IgD-negative memory B cell (primary cell): ENCODE data around the gene FLNB. TPM values are rescaled to one million over a fixed set of nuclear protein-coding genes. Genes with fewer than 3 reads are reported as not detected.

Source experiments
- H3K27ac Mint-ChIP-seq, 3 donors: one replicate each; pipeline ENCODE4 v1.8.0; 2020 to 2022; ENCODE audit warnings: mild to moderate bottlenecking in 3 of 3, mixed read lengths in 3 of 3, moderate library complexity in 1 of 3
- H3K27me3 Mint-ChIP-seq: one replicate; pipeline ENCODE4 v1.8.0; 2021; ENCODE audit warnings: mixed read lengths
- H3K36me3 Mint-ChIP-seq: one replicate; pipeline ENCODE4 v1.8.0; 2020; ENCODE audit warnings: mild to moderate bottlenecking, mixed read lengths
- H3K4me1 Mint-ChIP-seq, 3 donors: one replicate each; pipeline ENCODE4 v1.8.0; 2020 to 2022; ENCODE audit warnings: mixed read lengths in 3 of 3, mild to moderate bottlenecking in 1 of 3
- H3K4me3 Mint-ChIP-seq, 4 donors: one replicate each; pipeline ENCODE4 v1.8.0; 2020 to 2022; ENCODE audit warnings: mild to moderate bottlenecking in 4 of 4, mixed read lengths in 4 of 4, moderate library complexity in 3 of 4
- H3K9me3 Mint-ChIP-seq, 3 donors: one replicate each; pipeline ENCODE4 v1.8.0; 2020 to 2021; ENCODE audit warnings: mixed read lengths in 3 of 3, mild to moderate bottlenecking in 1 of 3
- polyA plus RNA-seq: library from polyadenylated mRNA; unstranded; fragments of 300-500 nt; fragmentation: Illumina TruSeq; gene quantifications from one replicate; pipeline ENCODE4 v1.2.3, GENCODE V29; 2021

FLNB gene
- polyA plus RNA-seq, 1 donor from 2014 or later: 19.7 TPM

DNA sequence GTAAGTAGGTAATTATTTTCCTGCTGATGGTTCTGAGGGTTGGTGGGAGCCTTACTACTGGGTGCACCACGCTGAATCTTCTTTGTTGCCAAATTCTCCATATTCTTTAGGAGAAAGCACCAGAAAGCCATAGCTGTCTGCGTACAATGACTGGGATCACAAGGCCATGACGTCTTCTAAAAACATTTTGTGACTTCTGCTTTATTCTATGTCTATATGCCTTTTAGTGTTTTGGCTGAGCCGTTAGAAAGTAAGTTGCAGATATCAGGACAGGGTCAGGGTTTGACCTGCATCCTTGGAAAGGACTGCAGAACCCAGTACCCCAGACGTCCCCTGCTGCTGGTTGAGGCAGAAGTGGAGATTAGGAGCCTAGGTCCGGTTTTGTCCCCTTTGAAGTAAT lies 107.0 kb downstream of the FLNB start:
- no peaks in the 10 kb centered on the region for H3K9me3 Mint-ChIP-seq
- peaks cover 21% of the 10 kb centered on the region for H3K36me3 Mint-ChIP-seq
- H3K27me3 Mint-ChIP-seq: no peaks in the 10 kb centered on the region
- peak overlapping the region; percentile 84 to 99 (median 94) for H3K27ac Mint-ChIP-seq
- H3K4me1 Mint-ChIP-seq: peaks cover 52 to 67% (median 60%) of the 10 kb centered on the region in 3 donors
- peak overlapping the region in 3 of 4 donors; percentile 6 to 79 (median 79) for H3K4me3 Mint-ChIP-seq

DNA sequence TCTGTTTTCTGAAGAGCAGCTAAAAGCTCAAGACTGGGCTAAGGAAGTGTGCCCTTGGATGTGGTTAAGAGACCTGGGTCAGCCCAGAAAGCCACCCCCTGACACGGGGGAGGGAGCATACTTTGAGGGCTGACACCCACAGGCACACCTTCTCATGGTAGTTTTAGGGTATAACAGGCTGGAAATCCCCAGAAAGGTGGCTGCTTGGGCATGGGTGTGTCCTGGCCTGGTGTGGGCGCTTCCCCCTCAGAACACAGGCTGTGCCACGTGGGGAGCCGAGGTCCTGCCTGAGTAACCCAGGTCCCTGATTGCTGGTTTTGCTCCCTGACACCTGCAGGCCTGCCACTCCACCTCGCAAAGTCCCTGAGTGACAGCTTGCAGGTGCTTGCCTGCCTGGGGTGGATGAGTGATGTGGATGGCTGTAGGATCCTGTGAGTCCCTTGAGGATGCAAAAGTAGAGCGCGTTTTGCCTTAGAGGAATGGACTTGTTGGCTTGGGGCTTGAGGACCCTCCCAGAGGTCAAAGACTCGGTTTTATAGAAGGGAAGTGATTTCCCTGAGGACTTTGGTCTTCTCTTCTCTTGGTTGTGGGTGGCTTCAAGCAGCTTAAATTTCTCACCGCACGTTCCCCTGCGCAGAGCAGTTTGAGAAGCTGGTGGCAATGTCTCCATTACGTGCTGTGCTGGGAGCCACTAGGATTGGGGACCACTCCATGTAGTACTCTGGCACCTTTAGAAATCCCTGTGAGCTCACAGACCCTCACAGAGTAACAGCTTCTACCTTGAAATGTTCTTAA lies 108.1 kb downstream of the FLNB start:
- peaks cover 51 to 68% (median 62%) of the 10 kb centered on the region in 3 donors for H3K4me1 Mint-ChIP-seq
- peak overlapping the region; percentile 84 to 99 (median 94) for H3K27ac Mint-ChIP-seq
- peaks cover 22% of the 10 kb centered on the region for H3K36me3 Mint-ChIP-seq
- H3K4me3 Mint-ChIP-seq: peak overlapping the region; percentile 6 to 85 (median 75)
- no peaks in the 10 kb centered on the region for H3K27me3 Mint-ChIP-seq
- H3K9me3 Mint-ChIP-seq: no peaks in the 10 kb centered on the region

DNA sequence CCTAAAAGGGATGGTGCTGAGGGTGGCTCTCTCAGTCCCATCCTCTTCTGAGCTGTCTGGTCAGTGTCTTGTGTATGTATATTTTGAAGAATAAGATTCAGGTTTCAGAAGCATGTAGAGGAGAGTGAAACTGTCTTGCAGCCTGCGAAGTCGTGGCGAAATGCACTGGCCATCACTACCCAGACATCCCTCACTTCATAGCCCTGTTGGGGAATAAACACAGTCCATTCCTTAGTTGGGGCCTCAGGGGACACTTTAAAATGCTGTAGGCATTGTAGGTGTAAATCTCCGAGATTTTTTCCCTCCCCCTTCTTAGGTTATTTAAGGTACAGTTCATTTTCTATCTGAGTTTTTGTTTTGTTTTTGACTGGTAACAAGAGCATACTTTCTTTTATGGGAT lies 108.8 kb downstream of the FLNB start:
- Mint-ChIP-seq H3K36me3 (peaks cover 16% of the 10 kb centered on the region), H3K4me1 (peaks cover 44 to 61% (median 56%) of the 10 kb centered on the region in 3 donors), H3K4me3 (peak overlapping the region in 3 of 4 donors; percentile 71 to 85 (median 79)), H3K9me3 (no peaks in the 10 kb centered on the region), H3K27ac (peak overlapping the region; percentile 84 to 99 (median 94)), H3K27me3 (no peaks in the 10 kb centered on the region)

DNA sequence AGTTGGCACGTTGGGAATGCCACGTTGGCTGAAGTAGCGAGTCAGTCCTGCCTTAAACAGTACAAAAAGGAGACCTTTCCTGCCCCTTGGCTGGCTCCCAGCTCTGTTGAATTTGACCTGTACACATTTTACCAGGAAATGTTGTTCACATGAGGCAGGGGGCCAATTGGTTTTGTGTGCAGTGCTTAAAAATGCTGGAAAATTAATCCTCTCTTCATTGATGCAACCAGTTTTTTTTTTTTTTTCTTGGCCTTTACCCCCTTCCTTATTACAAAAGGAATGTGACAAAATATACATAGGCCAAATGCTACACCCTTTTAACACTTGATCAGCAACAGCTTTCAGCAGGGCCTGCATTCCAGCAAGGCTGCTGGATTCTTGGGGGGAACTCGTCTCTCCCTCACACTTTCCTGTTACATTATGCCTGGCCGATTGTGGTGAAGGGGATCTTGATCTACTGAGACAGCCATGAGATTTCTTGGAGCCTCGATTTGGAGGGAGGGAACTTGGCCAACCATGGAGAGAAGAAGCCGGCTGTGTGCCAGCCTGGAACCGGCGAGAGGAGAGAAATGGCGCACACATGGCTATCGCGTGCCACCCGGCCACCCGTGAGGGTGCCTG lies 109.4 kb downstream of the FLNB start:
- H3K4me1 Mint-ChIP-seq: peaks cover 38 to 56% (median 49%) of the 10 kb centered on the region in 3 donors
- H3K4me3 Mint-ChIP-seq: peak overlapping the region in 1 of 4 donors; percentile 71
- H3K36me3 Mint-ChIP-seq: peaks cover 13% of the 10 kb centered on the region

DNA sequence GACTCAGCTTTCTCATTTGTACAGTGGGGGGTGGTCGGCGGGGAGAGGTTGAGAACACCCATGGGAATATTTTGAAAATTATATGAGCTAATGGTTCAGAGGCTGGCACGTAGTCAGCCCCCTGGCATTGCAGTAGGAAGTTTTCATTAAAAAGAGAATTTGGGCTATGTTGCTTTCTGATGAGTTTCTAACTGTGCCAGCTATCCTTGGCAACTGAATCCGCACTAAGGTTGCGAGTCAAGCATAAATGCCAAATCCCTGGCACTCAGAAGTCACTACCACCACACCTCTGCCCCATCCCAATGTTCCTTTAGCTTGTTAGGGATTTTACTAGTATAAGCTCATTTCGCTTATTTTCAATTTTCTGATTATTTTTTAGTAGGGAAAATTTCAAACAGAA lies 111.0 kb downstream of the FLNB start:
- Mint-ChIP-seq H3K27ac (peak overlapping the region in 1 of 3 donors; percentile 46), H3K27me3 (no peaks in the 10 kb centered on the region), H3K36me3 (peaks cover 10% of the 10 kb centered on the region), H3K4me1 (peaks cover 32 to 49% (median 45%) of the 10 kb centered on the region in 3 donors), H3K4me3 (no peak overlapping the region), H3K9me3 (no peaks in the 10 kb centered on the region)

More for the DNA sequence above, 109.4 kb downstream of the FLNB start:
- H3K9me3 Mint-ChIP-seq: no peaks in the 10 kb centered on the region
- no peaks in the 10 kb centered on the region for H3K27me3 Mint-ChIP-seq
- peak overlapping the region; percentile 84 to 99 (median 94) for H3K27ac Mint-ChIP-seq

DNA sequence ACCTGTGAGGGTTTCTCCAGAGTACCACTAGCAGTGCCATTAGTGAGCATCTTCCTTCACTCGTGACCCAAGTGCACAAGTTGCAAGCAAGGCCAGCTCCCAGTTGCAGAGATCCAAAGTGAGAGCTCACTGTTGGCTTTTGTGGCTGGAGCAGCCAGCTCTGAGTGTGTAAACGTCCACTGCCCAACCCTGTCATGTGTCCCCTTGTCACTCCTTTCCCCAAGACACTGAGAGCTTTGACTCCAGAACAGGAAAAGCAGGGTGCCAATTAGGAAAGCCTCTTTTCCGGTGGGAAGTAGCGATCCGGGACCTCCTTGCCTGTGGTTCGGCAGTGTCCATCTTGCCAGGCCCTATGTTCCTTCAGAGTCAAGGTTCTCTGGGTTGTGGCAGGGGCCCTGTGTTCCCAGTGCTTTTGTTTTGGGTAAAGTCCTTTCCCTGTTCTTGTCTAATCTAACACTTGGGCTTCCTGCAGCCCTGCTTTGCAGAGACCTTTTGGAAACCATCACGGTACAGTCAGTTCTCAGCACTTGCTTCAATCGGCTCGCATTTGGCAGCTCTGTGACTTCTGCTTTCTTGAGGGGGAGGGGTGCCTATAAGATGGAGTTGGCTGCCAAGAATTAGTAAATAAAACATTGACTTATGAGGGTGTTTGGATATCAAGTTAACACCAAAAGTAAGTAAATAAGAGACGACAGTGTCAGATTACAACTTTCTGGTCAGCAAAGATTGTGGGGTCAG lies 112.0 kb downstream of the FLNB start:
- Mint-ChIP-seq H3K27ac (peak overlapping the region; percentile 72 to 90 (median 86)), H3K27me3 (no peaks in the 10 kb centered on the region), H3K4me1 (peaks cover 25 to 39% (median 34%) of the 10 kb centered on the region in 3 donors), H3K36me3 (peaks cover 10% of the 10 kb centered on the region), H3K4me3 (peak overlapping the region in 1 of 4 donors; percentile 86), H3K9me3 (no peaks in the 10 kb centered on the region)

DNA sequence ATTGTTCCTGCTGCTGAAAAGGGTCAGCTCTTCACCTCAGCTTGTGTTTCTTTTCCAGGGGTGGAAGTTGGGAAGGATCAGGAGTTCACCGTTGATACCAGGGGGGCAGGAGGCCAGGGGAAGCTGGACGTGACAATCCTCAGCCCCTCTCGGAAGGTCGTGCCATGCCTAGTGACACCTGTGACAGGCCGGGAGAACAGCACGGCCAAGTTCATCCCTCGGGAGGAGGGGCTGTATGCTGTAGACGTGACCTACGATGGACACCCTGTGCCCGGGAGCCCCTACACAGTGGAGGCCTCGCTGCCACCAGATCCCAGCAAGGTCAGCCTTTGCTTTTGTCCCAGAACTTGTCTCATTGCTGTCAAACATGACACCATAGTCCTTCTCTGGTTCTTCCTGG lies 113.0 kb downstream of the FLNB start:
- Mint-ChIP-seq H3K9me3 (no peaks in the 10 kb centered on the region), H3K4me1 (peaks cover 19 to 30% (median 25%) of the 10 kb centered on the region in 3 donors), H3K4me3 (no peak overlapping the region), H3K36me3 (peaks cover 15% of the 10 kb centered on the region), H3K27me3 (no peaks in the 10 kb centered on the region), H3K27ac (peak overlapping the region in 1 of 3 donors; percentile 46)

DNA sequence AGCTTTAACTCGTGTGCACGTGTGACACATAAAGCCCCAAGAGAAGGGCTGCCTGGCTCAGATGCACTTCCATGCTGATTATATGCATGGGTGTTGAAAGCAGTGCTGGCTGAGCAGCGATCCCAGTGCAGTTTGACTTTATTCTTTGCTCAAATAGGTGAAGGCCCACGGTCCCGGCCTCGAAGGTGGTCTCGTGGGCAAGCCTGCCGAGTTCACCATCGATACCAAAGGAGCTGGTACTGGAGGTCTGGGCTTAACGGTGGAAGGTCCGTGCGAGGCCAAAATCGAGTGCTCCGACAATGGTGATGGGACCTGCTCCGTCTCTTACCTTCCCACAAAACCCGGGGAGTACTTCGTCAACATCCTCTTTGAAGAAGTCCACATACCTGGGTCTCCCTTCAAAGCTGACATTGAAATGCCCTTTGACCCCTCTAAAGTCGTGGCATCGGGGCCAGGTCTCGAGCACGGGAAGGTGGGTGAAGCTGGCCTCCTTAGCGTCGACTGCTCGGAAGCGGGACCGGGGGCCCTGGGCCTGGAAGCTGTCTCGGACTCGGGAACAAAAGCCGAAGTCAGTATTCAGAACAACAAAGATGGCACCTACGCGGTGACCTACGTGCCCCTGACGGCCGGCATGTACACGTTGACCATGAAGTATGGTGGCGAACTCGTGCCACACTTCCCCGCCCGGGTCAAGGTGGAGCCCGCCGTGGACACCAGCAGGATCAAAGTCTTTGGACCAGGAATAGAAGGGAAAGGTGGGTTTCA lies 114.9 kb downstream of the FLNB start:
- Mint-ChIP-seq H3K27me3 (no peaks in the 10 kb centered on the region), H3K4me1 (peaks cover 6 to 12% (median 9%) of the 10 kb centered on the region in 3 donors), H3K4me3 (peak overlapping the region in 1 of 4 donors; percentile 23), H3K36me3 (peaks cover 30% of the 10 kb centered on the region), H3K9me3 (no peaks in the 10 kb centered on the region), H3K27ac (no peak overlapping the region)

DNA sequence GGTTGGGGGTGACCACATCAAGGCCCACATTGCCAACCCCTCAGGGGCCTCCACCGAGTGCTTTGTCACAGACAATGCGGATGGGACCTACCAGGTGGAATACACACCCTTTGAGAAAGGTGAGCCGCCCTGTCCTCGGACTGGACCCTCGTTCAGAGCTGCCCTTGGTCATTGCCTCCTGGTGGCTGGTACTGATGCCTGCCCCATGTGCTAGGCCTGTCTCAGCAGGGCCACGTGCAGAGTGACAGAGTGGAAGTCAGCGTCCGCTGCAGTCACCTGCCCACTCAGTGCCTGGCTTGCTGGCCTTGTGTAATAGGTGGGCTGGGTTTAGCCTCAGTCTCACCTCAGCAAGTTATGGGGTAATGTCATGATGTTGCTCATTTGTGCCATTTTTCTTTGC lies 116.2 kb downstream of the FLNB start:
- Mint-ChIP-seq H3K36me3 (peaks cover 29% of the 10 kb centered on the region), H3K27me3 (no peaks in the 10 kb centered on the region), H3K27ac (no peak overlapping the region), H3K9me3 (no peaks in the 10 kb centered on the region), H3K4me3 (no peak overlapping the region), H3K4me1 (peaks cover 6 to 9% (median 6%) of the 10 kb centered on the region in 3 donors)

DNA sequence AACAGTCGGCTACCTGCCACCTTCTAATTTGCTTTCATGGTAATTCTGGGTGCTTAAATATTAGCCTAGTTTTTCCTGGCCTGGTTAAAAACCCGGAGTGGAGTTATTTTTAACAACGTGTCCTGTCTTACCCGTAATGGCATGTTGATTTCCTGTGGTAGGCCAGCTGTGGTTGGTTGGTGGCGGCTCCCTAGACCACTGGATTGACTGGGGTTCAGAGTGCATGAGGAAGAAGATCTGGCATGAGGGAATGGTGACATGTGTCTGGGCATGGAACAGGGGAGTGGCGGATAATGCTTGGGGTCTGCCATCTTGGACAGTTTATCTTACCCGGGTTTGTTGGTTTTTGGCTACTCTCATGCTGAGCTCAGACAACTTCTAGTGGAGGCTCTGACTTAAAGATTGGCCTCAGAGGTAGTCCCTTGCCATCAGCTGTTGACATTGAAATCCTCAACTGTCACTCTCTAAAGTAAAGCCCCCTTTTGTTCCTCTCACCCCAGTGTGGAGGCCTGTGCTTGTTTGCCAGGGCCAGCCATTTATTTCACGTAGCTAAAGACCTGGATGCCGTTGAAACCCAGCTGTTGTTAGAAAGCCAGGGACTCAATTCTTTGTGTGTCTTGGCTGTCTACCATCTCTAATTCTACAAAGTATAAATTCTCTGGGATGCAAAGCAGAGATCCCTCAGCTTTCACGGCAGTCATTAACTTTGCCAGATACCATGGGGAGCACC lies 121.0 kb downstream of the FLNB start:
- Mint-ChIP-seq H3K4me3 (no peak overlapping the region), H3K27ac (no peak overlapping the region), H3K27me3 (no peaks in the 10 kb centered on the region), H3K4me1 (peaks cover 0 to 2% (median 0%) of the 10 kb centered on the region in 3 donors), H3K9me3 (no peaks in the 10 kb centered on the region), H3K36me3 (peaks cover 41% of the 10 kb centered on the region)

DNA sequence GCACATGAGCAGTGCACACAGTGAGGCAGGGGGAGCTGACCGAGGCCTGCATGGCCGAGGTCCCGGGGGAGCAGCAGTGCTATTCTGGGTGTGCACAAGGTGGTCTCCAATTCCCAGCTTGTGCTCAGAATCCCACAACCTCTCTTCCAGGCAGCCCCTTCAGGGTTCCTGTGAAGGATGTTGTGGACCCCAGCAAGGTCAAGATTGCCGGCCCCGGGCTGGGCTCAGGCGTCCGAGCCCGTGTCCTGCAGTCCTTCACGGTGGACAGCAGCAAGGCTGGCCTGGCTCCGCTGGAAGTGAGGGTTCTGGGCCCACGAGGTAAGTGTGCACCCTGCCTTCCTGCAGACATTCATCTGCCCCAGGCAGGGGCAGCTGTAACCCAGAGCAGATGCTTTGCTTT lies 122.4 kb downstream of the FLNB start:
- Mint-ChIP-seq H3K27me3 (no peaks in the 10 kb centered on the region), H3K4me3 (no peak overlapping the region), H3K4me1 (peaks cover 0 to 2% (median 1%) of the 10 kb centered on the region in 3 donors), H3K9me3 (no peaks in the 10 kb centered on the region), H3K36me3 (peaks cover 33% of the 10 kb centered on the region), H3K27ac (no peak overlapping the region)

DNA sequence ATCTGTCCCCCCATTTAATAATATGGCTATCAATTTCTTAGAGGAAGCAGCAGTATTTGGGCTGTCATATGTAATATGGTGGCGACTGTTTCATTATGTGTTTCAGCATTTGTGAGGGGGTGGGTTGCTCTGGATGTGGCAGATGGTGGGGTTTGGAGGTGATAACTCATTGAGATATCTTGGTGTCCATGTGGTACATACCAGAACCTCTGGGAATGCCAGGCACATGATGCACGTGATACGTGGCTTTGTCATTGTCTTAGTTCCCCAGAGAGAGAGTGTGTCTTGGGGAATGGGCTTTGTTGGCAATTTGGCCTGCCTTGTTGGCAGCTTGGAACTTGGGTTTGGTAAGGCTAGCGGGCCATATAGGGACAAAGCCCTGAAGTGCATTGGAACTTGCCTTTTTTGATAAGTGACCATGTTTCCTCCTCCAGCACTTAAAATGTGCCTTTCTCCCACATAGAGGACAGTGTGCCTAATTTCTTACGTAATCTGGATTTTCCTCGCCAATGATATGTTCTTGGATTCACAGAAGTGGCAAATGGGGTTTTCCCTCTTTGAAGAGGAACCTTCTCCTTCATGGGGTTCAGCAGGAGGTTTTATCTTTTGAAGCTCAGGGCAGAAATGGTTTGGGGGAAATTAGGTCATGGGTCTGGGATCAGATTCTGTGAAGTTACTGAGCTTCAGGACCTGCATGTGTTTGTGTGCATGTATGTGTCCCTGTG lies 123.0 kb downstream of the FLNB start:
- Mint-ChIP-seq H3K27me3 (no peaks in the 10 kb centered on the region), H3K9me3 (no peaks in the 10 kb centered on the region), H3K4me3 (no peak overlapping the region), H3K27ac (no peak overlapping the region), H3K36me3 (peaks cover 34% of the 10 kb centered on the region), H3K4me1 (peaks cover 0 to 2% (median 1%) of the 10 kb centered on the region in 3 donors)

DNA sequence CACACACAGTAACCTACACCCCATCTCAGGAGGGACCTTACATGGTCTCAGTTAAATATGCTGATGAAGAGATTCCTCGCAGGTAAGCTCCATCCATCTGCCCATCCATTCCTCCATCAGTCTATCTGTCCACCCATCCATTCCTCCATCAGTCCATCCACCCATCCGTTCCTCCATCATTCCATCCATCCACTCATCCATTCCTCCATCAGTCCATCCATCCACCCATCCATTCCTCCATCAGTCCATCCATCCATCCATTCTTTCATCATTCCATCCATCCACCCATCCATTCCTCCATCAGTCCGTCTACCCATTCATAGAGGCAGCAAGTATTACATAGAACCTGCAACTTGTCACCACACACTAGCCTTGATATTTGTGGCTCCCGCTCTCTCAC lies 124.6 kb downstream of the FLNB start:
- Mint-ChIP-seq H3K27me3 (no peaks in the 10 kb centered on the region), H3K4me1 (peaks cover 0 to 1% (median 0%) of the 10 kb centered on the region in 3 donors), H3K27ac (peak overlapping the region in 1 of 3 donors; percentile 0), H3K9me3 (no peaks in the 10 kb centered on the region), H3K4me3 (no peak overlapping the region), H3K36me3 (peaks cover 25% of the 10 kb centered on the region)
